HG02840 (cell line): ENCODE data around the gene SYVN1.
"Not testable (repeated sequence)": the region's sequence is repeated elsewhere in the genome, so short reads cannot be mapped to it uniquely, and the experiment has no call there.

Experiments used
- ATAC-seq: cut with Tn5 transposase; IDR thresholded peaks from one replicate; pipeline ENCODE4 v1.9.1; 2021; ENCODE audit warnings: mild to moderate bottlenecking, moderate library complexity, moderate number of reproducible peaks; ENCODE audit not compliant: unreplicated experiment, low FRiP score

The SYVN1 gene

DNA sequence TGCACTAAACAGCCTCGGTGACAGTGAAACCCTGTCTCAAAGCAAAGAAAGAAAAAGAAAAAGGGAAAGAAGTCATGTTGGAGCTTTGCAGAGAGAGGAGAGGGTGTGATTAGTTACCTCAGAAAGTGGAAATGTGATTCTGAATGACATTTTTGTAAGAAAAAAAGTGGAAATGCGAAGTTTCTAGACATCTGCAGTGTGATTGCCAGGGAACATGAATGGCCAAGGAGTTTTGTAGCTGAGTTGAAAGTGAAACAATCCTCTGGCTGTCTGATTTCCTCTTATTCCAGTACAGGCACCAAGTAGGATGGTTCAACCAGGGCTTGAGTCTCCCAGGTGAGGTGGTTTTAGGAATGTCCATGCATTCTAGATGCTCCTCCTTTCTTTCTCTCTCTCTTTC, 17.8 kb upstream of the SYVN1 start:
- ATAC-seq = no peak

DNA sequence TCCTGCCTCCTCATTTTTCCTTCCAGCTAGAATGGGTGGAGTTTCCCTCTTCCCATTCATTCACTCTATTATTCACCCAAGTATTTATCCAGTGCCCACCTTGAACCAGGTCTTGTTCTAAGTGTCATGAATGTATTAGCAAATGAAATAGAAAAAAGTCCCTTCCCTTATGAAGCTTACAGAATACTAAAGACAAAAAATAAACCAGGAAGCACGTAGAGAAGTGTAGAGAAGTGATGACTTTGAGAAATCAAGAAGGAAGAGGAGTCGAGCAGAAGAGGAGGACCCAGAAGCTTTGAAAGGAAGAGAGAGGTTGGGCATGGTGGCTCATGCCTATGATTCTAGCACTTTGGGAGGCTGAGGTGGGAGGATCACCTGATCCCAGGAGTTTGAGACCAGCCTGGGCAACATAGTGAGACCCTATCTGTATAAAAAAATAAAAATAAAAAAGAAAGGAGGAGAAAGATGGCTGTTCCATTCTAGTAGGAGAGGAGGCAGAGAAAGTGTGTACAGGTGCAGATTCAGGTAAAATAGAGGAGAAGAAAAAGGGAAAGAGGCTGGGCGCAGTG, 17.1 kb upstream of the SYVN1 start:
- no peak for ATAC-seq

DNA sequence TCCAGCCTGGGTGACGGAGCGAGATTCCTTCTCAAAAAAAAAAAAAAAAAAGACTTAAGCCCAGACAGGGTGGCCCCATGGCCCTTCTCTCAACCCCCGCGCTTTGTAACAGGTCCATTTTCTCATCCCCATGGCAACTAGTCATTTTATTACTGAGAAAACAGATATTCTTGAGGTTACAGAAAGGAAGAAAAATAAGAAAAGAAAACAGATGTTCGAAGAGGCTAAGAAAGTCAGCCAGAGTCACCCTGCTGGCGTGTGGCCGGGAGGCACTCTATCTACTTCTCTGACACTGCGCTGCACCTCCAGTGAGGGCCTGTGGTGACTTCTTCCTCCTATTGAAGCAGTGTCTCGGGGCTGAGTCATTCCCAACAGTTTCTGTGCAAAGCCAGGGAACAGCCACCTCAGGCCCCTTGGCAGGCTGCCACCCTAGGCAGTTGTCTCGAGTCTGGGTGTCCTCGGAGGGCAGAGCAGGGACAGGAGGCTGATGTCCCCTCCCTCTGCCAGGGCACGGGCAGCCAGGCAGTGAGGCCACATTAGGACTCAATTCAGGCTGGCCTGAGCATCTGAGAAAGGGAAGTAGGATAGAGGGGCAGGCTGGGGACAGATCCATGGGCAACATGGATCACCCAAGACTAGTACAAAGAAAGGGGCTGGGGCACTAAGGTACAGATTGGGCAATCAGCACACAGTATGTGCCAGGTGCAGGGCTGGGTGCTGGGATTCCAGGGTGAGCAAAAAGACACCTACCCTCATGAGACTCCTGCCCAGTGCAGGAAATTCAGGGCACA, 16.4 kb upstream of the SYVN1 start:
- ATAC-seq = no peak

DNA sequence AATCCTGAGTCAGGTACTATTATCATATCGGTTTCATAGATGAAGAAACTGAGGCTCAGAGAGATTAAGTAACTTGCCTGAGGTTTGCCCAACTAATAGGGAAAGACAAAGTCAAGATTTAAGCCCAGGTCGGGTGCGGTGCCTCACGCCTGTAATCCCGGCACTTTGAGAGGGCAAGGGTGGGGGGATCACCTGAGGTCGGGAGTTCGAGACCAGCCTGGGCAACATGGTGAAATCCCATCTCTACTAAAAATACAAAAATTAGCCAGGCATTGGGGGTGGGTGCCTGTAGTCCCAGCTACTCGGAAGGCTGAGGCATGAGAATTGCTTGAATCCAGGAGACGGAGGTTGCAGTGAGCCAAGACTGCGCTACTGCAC, 15.8 kb upstream of the SYVN1 start:
- not testable (repeated sequence) for ATAC-seq

DNA sequence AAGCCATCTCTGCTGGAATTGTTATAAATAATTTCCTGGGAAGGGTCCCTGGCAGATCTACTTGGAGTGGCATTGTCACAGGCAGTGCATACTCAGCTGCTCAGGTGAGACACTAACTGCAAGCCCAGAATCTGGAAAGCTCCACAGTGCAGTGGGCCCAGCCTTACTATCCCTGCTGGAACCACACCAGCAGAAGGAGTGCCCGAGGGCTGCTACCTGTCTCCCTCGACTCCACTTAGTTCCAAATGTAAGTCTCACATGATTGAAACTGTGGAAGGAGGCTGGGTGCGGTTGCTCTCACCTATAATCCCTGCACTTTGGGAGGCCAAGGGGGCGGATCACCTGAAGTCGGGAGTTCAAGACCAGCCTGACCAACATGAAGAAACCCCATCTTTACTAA, 14.3 kb upstream of the SYVN1 start:
- no peak for ATAC-seq

DNA sequence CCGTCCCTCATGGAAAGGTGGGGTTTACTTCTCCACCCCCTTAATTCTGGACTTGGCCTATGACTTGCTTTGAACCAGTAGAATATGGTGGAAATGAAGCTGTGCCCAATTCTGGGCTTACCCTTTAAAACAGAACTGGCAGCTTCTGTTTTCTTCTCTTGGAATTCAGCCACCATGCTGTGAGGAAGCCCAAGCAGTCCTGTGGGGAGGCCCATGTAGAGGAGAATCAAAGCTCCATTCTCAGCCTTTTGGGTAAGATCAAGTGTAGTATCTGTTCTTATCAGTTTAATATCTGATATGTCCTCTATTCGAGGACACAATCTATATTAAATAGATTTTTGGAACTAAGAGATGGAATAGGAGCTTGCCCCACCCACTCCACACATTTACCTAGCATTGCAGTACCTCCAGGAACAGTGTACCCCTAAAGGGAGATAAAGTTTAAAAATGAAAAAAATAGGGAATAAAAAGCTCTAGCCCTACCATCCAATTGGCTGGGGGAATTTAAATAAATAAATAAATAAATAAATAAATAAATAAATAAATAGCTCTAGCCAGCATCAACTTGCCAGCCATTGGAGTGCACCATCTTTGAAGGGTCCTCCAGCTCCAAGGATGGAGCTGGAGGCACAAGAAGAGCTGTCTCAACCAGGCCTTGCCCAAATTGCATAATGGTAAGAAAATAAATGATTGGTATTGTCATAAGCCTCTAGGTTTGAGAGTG, 13.2 kb upstream of the SYVN1 start:
- no peak for ATAC-seq

DNA sequence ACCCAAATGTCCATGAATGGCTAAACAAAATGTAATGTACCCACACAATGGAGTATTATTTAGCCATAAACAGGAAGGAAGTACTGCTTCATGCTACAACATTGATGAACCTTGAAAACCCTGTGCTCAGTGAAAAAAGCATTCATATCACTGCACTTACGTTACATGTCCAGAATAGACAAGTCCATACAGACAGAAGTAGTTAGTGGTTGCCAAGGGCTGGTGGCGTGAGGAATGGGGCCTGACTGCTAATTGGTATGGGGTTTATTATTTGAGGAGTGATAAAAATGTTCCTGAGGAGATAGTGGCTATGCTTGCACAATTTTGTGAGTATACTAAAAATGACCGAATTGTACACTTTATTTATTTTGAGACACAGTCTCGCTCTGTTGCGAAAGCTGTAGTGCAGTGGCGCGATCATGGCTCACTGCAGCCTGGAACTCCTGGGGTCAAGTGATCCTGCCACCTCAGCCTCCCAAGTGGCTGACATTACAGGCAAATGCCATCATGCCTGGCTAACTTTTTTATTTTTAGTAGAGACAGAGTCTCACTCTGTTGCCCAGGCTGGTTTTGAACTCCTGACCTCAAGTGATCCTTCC, 7.7 kb upstream of the SYVN1 start:
- ATAC-seq = no peak

DNA sequence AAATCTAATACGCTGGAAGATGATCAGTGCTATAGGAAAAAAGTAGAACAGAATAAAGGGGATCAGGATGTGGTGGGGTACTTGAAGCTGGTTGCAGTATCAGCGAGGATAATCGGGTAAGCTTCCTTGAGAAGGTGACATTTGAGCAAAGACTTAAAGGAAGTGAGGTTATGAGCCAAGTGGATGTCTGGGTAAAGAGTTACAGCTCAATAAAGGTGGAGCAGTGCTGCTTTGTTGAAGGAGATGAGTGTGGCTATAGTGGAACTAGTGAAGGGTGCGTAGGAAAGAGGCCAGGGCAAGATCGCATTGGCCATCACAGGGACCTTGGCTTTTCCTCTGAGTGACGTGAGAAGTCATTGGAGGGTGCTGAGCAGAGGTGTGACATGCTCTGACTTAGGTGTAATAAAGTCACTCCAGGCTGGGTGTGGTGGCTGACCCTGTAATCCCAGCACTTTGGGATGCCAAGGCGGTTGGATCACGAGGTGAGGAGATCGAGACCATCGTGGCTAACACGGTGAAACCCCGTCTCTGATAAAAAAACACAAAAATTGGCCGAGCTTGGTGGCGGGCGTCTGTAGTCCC, 2.3 kb upstream of the SYVN1 start:
- no peak for ATAC-seq

DNA sequence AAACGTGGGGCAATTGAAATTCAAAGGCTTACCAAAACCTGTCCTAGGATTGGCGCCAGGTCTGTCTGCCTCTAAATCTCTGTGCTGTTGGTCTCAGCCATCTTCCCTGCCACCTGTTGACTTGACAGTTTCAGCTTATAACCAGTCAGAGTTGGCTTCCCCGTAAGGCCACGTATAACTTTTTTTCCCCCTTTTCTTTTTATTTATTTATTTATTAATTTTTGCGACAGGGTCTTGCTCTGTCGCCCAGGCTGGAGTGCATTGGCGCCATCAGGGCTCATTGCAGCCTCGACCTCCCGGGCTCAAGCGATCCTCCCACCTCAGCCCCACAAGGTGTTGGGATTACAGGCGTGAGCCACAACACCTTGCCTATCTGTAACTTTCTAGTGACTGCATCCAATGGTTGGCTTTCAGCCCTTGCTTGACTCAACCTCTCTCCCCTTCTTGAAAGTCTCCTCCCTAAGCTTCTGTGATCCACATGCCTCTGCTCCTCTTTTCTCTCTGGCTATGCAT, 1.4 kb upstream of the SYVN1 start:
- no peak for ATAC-seq

DNA sequence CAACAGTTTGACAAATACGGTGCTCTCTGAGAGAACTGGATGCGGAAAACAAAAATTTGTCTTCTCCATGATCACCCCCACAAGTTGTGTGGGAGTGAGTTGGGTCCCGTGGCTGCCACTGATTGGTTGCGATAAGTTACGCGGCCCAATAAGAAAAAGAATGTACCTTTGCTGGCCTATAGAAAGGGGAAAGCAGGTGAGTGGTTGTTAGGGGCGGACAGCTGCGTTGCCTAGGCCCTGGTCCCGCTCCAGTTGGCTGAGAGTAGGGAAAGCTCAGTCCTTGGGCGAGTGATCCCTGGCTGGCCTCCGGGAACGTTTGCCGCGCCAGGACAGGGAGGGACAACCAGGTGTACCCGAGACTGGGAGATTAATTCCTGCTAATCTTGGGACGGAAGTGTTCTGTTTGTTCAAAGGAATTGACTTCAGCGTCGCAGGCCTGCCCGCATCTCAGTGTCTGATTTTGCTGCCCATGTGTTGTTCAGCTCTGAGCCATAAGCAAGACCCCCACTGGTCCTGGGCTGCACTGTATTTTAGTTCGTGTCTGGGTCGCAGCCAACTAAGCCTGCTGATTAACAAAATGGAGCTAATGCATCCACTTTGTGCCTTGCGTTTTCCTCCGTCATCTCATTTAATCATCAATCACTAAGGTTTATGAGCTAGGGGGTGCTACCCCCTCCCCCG, 773 bp upstream of the SYVN1 start:
- ATAC-seq = peak; percentile 58

DNA sequence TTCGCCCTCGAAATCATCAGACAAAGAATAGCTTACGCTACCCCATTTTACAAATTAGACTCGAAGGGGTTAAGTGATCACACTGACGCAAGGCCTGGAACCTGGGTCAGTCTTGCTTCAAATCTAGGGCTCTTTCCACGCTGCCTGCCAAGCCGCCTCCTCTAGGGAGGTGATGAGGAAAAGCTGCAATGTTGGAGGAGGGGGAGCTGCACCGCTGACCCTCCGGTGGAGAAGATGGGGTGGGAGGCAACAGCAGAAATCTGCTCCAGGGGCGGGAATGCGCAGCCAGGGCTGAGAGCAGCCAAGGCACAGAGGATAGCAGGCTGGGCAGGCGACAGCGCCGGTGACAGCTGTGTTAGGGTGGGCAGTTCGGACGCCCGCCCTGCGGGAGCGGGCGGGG, 595 bp downstream of the SYVN1 start:
- no peak for ATAC-seq

DNA sequence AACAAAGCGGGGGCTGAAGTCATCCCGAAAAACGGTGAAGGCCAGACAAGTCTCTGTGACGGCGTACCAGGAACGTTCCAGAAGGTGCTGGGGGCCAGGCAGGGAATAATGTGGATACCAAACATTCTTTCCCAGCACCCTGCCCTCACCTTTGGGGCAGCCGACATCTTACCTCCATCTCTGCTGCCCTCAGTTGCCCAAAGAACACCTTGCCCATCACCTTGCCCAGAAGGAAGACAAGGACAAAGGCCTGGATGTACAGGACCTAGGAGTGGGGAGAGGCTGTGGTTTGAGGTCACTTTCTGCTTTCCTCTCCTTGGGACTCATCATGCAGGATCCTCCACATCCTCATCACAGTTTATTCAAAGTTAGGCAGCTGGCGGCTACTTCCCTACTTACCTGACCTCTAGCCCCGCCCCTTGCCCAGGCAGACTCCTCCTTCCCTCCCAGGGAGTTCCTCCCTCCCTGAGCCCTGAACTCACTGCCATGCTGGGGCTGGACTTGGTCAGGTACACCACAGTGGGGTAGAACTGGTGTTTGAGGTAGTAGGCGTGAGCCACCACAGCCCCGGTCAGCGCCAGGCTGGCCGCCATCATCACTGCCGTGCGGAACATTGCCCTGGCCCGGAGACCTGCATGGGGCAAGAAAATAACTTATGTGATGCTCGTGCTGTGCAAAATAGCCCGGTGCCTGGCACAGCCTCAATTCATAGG, 1.2 kb downstream of the SYVN1 start:
- ATAC-seq = no peak

DNA sequence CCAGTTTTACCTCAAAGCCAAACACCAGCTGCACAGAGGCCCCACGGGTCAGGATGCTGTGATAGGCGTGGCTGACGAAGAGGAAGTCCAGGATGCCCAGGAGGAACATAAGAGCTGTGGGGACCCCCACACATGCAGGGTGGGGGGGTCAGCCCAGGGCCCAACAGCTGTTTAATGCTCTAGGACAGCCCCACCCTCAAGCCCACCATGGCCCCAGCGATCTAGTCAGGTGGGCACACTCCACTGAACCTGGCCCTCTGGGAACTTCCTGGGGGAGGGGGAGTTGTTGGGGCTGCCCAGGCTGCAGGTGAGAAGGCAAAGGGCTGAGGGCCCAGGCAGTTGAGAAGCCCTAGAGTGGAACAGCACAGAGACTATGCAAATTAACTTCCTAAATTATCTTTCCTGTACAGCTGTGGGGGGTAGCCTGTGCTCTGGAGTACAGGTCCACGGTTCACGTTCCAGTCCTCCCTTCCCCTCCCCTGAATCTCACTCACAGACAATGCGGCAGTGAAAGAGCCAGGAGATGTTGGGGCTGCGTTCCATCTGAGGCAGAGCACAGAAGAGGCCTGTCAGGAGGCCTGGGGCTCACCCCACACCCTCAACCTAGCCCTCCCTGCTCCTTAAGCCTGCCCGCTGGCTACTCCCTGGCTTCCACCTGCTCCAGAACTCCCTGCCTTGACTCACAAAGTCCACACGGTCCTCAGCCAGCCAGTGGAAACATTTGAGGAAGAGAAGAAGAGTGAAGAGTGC, 1.9 kb downstream of the SYVN1 start:
- ATAC-seq = no peak

DNA sequence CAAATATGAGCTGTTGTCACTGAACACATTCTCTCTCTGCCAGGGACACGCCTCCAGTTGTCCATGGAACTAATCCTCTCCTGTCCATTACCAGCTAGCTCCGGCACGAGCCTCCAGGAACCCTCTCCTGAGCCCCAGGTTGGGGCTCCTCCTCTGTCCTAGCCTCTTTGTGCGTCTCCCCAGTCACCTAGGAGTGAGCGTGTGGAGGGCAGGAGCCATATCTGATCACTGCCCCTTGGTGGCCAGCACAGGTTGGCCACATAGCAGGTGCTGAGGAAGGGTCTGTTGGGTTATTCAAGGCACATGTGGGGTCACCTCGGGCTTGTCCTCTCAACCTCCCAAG, 2.5 kb downstream of the SYVN1 start:
- ATAC-seq = no peak

DNA sequence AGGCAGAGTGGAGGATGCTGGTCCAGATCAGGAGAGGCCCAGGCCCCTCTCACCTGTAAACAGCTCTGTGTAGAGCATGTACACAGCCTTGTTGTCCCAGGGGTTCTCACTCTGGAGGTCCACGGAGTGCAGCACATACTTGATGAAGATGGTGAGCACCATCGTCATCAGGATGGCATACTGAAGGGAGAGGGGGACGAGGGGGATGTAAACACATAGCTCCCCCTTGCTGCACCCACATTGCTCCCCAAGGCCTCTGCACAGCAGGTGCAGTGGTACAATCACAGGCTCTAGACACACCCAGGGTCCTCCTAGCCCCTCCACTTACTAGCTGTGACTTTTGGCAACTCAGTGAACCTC, 2.9 kb downstream of the SYVN1 start:
- no peak for ATAC-seq

DNA sequence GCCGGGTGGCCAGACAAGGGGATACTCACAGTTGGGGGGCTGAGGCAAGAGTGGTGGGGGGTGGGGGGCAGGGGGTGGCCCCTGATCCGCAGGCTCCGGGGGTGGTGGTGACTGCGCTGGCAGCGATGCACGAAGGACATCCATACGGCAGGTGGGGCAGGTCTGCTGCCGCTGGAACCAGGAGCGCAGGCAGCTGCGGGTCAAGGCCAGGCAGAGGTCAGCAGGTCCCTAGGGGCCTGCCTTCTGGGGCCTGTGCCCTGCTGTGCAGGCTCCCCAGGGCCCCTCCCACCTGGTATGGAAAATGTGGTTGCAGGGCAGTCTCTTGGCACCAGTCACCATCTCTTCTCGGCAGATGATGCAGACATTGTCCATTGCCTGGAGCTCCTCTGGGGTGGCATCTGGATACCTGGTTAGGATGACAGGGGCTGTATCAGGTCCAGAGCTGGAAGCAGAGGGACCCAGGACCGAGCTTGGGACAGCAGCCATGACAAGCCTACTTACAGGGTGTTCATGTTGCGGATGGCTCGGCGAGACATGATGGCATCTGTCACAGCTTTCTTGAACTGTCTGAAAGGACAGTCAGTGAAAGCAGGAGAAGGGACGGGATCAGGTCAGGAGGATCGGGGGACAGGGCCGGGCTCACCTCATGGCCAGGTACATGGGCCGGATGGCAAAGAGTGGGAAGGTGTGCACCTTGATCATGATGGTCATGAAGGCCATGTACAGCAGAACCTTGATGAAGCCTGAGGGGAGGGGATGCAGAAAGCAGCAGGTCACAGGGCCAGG, 3.5 kb downstream of the SYVN1 start:
- ATAC-seq = no peak

DNA sequence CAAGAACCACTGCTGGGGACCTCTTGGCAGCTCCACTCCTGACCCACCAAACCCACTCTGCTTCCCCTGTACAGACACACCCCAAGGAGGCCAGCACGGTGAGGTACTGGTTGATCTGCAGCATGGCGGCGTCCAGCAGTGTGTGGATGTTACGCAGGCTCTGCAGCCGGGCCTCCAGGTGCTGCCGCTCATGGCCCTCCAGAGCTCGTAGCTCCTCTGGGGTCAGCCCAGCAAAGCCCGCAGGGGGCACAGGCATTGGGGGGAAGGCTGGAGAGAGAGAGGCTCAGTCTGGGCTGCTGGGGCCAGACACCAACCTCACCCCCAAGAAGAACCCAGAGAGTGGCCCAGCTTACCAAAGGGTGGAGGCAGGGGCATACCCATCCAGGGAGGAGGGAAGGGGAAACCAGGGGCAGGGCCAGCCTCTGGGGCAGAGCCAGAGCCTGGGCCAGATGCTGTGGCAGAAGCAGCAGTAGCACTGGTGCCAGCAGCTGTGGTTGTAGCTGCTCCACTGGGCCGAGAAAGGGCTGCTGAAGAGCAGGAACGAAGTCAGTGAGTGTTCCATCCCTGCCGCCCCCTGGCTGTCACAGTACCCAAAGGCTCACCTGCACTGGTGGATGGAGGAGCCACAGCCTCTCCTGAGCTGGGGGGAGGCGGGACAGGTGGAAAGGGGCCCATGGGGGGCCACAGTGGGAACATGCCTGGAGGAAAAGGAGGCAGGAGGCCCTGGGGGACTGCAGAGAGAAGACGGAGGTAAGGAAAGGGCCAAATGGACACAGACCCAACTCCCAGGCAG, 4.5 kb downstream of the SYVN1 start:
- ATAC-seq = no peak
